HG03342 (cell line): Measurements from ENCODE around the gene AFAP1.
A peak's percentile ranks its signal among the peaks of the same experiment; 100 is the strongest.

Source experiments
- ATAC-seq: cut with Tn5 transposase; IDR thresholded peaks from one replicate; pipeline ENCODE4 v1.9.1; 2021; ENCODE audit warnings: mild to moderate bottlenecking, moderate library complexity; ENCODE audit not compliant: unreplicated experiment

AFAP1 gene

DNA sequence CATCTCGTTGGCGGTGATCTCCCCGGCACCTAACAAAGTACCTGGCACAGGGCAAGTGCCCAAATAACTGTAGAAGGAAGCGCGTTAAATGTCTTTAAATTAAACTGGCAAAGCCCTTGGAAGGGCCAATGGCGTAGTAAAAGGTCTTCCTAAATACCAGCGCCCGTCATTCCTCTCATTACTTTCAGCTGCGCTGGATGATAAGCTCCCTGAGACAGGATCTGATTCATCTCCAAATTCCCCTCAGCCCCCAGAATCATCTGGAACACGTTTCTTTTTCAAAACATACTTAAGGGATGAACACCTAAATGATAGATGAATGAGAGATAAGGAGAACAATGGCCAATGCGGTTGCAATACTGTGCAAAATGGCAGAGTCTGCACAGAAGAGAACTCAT is 95.1 kb downstream of the AFAP1 start:
- ATAC-seq, result no peak

DNA sequence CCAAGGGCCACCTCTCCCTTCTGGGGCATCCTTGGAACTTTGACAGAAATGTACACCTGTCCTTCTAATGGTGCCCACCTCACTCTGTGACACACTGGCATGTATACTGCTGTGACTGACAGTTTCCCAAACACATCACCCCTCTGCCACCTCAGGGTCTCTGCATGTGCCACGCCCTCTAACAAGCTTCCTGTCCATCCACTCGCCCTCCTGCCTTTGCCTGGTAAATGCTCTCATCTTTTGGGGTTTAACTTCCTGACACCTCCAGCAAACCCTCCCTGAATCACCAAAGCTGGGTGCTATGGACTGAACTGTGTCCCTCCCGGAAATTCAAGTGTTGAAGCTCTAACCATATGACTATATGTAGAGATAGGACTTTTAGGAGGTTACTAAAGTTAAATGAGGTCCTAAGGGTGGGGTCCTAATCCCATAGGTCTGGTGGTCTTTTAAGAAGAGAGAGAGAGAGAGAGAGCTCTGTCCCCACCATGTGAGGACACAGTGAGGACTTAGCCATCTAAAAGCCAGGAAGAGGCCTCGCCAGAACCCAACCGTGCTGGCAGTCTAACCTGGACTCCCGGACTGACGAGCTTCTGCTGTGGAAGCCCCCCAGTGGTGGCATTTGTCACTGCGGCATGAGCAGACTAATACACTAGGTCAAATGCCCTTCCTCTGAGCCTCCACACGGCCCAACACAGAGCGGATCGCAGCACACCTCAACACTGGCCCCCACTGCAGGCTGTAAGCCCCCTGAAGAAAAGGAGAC is 95.6 kb downstream of the AFAP1 start:
- peak; percentile 63 for ATAC-seq

GRCh38 chr4:7842384-7843279 is 97.0 kb downstream of the AFAP1 start:
- ATAC-seq, result no peak

GRCh38 chr4:7841894-7842293 is 97.8 kb downstream of the AFAP1 start:
- ATAC-seq, result no peak

- no peak for ATAC-seq
Measured at GRCh38 chr4:7841071-7841470, 98.6 kb downstream of the AFAP1 start.

DNA sequence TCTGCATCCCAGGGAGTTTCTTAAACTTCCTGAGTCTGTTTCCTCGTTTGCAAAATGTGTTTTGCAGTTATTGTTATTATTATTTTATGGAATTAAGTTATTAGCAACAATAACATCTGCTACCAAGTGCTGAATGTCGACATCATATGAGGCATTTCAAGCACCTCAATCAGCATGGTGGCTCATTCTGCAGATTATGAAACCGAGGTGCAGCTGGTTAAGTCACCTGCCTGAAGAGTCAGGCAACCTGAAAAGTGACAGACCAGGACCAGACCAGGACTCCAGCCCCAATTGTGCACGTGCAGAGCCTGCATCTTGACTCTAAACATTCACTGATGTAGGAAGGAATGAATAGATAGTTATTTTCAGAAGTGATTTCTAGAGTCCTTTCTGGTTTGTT is 99.8 kb downstream of the AFAP1 start:
- ATAC-seq, result no peak

DNA sequence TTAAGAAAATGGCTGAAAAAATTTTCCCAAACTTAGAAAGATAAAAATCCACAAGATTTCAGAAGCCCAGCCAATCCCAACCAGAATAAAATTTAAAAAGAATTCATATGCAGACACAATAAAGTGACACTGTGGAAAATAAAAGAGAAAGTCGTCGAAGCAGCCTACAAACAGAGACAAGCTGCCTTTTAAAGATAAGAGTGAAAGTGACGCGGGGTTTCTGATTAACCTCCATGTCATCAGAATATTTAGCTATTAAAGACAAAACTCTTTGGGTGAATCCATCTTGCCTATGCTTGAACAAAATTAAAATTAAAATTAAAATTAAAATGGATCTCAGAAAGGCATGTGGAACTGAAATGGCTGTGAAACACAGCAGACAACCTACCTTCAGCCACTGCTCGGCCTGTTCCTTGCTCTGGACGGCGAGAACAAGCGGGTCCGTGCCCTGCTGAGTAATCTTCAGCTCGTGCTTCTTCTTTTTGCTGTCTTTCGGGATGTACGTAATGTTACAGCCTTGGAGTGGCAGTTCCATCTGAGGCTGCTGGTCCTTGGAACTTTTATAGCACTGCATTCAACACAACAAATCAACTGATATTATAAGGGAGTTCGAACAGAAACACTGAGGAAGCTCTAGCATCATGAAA is 101.4 kb downstream of the AFAP1 start:
- no peak for ATAC-seq

DNA sequence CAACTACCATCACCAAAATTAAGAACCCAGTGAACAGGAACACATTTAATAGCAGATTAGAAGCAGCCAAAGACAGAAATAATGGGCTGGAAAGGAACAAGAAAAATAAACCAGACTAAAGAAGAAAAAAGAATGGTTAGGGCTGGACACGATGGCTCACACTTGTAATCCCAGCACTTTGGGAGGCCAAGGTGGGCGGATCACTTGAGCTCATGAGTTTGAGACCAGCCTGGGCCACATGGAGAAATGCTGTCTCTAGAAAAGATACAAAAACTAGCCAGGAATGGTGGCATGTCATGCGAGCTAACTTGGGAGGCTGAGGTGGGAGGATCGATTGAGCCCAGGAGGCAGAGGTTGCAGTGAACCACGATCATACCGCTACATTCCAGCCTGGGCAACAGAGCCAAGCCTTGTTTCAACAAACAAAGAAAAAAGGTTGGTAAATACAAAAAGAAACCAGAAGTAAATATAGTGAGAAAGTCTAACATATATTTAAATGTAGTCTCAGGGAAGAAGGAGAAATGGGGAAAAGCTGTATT is 102.0 kb downstream of the AFAP1 start:
- ATAC-seq, result no peak

GRCh38 chr4:7831858-7832730 is 107.6 kb downstream of the AFAP1 start:
- no peak for ATAC-seq

DNA sequence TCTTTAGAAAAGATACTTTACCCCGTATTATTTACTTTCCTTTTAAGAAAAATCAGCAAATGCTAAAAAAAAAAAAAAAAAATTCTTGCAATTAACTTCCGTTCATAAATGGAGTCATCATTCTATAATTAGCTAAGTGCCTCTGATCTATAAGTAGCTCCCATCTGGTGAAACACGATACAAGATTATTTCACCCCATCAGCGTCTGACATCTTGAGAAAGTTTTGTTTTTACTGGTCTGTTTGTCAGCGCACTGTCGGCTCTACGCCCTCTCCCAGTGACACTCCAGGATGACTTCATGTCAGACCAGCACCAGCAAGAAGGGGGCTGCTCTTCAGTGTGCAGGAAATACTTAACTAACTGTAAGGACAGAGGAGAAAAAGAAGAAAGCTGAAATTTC is 108.3 kb downstream of the AFAP1 start:
- ATAC-seq, result no peak

GRCh38 chr4:7830747-7831146 is 108.9 kb downstream of the AFAP1 start:
- no peak for ATAC-seq

DNA sequence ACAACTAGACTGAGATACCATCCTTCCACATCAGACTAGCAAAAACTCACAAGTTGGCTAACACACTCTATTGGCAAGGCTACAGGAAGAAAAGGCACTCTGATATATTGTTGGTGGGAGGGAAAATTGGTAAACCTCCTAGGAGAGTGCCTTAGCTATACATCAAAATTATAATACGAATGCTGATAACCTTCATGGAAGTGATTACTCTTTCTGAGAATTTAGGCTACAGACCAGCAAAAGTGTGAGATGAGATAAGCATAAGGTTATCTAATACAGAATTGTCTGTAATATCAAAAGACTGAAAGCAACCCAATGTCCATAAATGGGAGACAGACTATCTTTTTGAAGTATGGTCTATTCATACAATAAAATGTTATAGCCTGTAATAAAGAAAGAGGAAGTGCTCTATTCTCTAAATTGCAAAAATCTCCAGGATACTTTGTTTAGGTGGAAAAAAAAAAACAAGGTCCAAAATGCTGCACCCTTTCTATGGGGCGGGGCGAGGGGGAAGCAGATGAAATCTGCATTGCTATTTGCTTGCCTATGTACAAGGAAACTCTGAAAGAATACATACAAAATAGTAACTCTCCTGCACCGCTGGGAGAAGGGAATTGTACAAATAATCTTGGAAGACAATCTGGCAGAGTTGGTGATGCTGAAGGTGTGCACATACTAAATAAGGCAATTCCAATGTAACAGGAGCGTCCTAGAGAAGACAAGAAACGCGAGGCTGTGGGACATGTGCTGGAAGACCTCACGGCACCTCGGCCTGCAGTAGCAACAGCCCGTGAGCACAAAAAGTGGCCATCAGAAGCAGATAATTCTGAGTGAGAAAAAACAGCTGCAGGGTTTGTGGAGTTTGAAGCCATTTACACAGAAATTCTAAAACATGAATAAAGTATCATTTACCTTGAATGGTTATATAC is 109.7 kb downstream of the AFAP1 start:
- no peak for ATAC-seq

DNA sequence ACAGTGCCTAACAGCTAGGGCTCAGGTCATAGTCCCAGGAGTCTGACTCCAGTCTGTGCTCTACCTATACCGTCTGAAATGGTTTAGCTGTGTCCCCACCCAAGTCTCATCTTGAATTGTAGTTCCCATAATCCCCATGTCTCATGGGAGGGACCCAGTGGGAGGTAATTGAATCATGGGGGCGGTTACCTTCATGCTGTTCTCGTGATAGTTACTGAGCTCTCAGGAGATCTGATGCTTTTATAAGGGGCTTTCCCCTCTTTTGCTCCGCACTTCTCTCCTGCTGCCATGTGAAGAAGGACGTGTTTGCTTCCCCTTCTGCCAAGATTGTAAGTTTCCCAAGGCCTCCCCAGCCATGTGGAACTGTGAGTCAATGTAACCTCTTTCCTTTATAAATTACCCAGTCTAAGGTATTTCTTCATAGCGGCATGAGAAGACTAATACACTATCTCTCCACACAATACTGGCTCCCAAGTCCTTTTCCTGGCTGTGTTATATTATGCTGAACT is 110.8 kb downstream of the AFAP1 start:
- ATAC-seq, result no peak

GRCh38 chr4:7828011-7828720 is 111.5 kb downstream of the AFAP1 start:
- ATAC-seq, result no peak

- no peak for ATAC-seq
Measured at GRCh38 chr4:7827566-7827965, 112.1 kb downstream of the AFAP1 start.

- no peak for ATAC-seq
Measured at GRCh38 chr4:7826909-7827306, 112.8 kb downstream of the AFAP1 start.

- ATAC-seq, result no peak
Measured at GRCh38 chr4:7826176-7826908, 113.3 kb downstream of the AFAP1 start.

GRCh38 chr4:7824218-7824617 is 115.4 kb downstream of the AFAP1 start:
- ATAC-seq, result no peak
